SU-DHL-6 (cell line): ENCODE results near the gene BRD4.

Source experiments
- H2AFZ ChIP-seq: fragments of 200-600 bp; sonication (generic); 2 replicates; pipeline ENCODE4 v1.6.1; 2014; ENCODE audit warnings: low read depth, mild to moderate bottlenecking, moderate library complexity, mixed read lengths, antibody characterized with exemption, low read length; ENCODE audit not compliant: severe bottlenecking
- H3F3A ChIP-seq: fragments of 200-600 bp; shearing (Covaris generic); 2 replicates; pipeline ENCODE4 v1.6.0; 2016; ENCODE audit warnings: antibody characterized with exemption, mild to moderate bottlenecking; ENCODE audit not compliant: insufficient read depth
- H3K27ac ChIP-seq: fragments of 200-600 bp; sonication (generic); 2 replicates; pipeline ENCODE4 v1.5.1; 2016; ENCODE audit warnings: low read depth, mild to moderate bottlenecking, low read length, moderate library complexity, mixed read lengths
- H3K27me3 ChIP-seq: fragments of 200-600 bp; sonication (generic), shearing (Covaris generic); 2 replicates; pipeline ENCODE4 v1.6.0; 2014; ENCODE audit warnings: mild to moderate bottlenecking, low read length
- H3K36me3 ChIP-seq: fragments of 200-600 bp; sonication (generic); 2 replicates; pipeline ENCODE4 v1.6.1; 2014; ENCODE audit warnings: mild to moderate bottlenecking, low read length, mixed read lengths
- H3K4me2 ChIP-seq: fragments of 300-600, 200-600 bp; shearing (Covaris generic), sonication (generic); 2 replicates; pipeline ENCODE4 v1.6.0; 2014; ENCODE audit warnings: low read length, low read depth, mild to moderate bottlenecking; ENCODE audit not compliant: poor library complexity, severe bottlenecking
- H3K4me3 ChIP-seq: fragments of 200-600 bp; sonication (generic); 2 replicates; pipeline ENCODE4 v1.5.1; 2014; ENCODE audit warnings: antibody characterized with exemption, low read length, mild to moderate bottlenecking, mixed read lengths; ENCODE audit not compliant: insufficient read depth, poor library complexity, severe bottlenecking
- H3K79me2 ChIP-seq: fragments of 200-600 bp; sonication (generic); 2 replicates; pipeline ENCODE4 v1.6.1; 2014; ENCODE audit warnings: mild to moderate bottlenecking, low read length, moderate library complexity; ENCODE audit not compliant: insufficient read depth
- H3K9ac ChIP-seq: fragments of 200-600 bp; sonication (generic); 2 replicates; pipeline ENCODE4 v1.7.0; 2014; ENCODE audit warnings: mild to moderate bottlenecking, low read length
- H3K9me2 ChIP-seq: fragments of 200-600 bp; sonication (generic); replicated peaks from 2 replicates; pipeline ENCODE4 v1.6.1; 2014; ENCODE audit warnings: low read length; ENCODE audit not compliant: insufficient read depth
- H3K9me3 ChIP-seq: fragments of 200-600 bp; sonication (generic); 2 replicates; pipeline ENCODE4 v1.6.1; 2014; ENCODE audit warnings: low read length, mixed read lengths; ENCODE audit not compliant: insufficient read depth
- H4K20me1 ChIP-seq: fragments of 200-600 bp; sonication (generic); 2 replicates; pipeline ENCODE4 v1.6.1; 2014; ENCODE audit warnings: low read depth, mild to moderate bottlenecking, antibody characterized with exemption, low read length, moderate library complexity, mixed read lengths
- EZH2phosphoT487 ChIP-seq: fragments of 200-600 bp; sonication (generic), shearing (Covaris generic); conservative IDR thresholded peaks from 2 replicates; pipeline ENCODE4 v1.6.1; 2018; ENCODE audit warnings: mild to moderate bottlenecking, antibody characterized with exemption, low read length, moderate library complexity, mixed read lengths
- TF ChIP-seq, protein P1 (sequence below): fragments of 200-600 bp; sonication (generic); IDR thresholded peaks from one replicate; pipeline ENCODE4 v1.5.1; 2017; ENCODE audit warnings: antibody characterized with exemption, mild to moderate bottlenecking, low read length, moderate library complexity; ENCODE audit not compliant: insufficient read depth, poor library complexity, severe bottlenecking

BRD4 gene

DNA sequence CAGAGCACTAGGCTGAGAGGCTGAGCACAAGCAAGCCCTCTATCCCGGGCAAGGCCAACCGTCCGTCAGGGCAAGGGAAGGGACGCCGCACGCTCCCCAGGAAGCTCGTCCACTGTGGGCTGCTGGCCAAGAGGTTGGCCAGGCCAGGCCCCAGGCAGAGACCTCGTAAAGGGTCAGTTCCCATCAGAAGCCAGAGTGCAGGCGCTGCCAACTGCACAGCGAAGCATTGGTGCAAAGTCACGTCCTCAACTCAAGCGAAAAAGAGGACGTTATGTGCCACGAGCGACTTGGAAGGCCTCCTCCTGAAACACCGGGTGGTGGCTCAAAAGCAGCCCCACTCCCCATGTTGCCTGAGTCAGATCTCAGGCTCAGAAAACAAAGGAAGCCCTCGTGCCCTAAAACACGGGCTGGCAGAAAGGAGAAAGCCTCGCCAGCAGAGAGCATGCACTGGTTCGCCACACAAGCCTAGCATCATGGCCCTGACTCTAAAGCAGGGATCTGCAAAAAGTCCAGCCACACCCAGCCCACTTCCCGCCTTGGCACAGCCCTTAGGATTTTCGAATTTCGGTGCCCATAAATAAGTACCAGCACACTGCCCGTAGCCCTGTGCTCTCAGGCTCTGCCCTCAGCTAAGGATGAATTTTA, 42.6 kb upstream of the BRD4 start:
- H4K20me1 ChIP-seq: peaks cover 10% of the 10 kb centered on the region; the same call in 1 of the 2 replicates
- H2AFZ ChIP-seq: no peak overlapping the region
- H3K9me2 ChIP-seq: no peaks in the 10 kb centered on the region
- TF ChIP-seq, protein P1, sequence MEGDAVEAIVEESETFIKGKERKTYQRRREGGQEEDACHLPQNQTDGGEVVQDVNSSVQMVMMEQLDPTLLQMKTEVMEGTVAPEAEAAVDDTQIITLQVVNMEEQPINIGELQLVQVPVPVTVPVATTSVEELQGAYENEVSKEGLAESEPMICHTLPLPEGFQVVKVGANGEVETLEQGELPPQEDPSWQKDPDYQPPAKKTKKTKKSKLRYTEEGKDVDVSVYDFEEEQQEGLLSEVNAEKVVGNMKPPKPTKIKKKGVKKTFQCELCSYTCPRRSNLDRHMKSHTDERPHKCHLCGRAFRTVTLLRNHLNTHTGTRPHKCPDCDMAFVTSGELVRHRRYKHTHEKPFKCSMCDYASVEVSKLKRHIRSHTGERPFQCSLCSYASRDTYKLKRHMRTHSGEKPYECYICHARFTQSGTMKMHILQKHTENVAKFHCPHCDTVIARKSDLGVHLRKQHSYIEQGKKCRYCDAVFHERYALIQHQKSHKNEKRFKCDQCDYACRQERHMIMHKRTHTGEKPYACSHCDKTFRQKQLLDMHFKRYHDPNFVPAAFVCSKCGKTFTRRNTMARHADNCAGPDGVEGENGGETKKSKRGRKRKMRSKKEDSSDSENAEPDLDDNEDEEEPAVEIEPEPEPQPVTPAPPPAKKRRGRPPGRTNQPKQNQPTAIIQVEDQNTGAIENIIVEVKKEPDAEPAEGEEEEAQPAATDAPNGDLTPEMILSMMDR: no peak
- no peak for TF ChIP-seq EZH2phosphoT487
- H3K4me3 ChIP-seq: no peak overlapping the region
- no peaks in the 10 kb centered on the region for H3K27me3 ChIP-seq
- no peaks in the 10 kb centered on the region for H3F3A ChIP-seq
- H3K36me3 ChIP-seq: no peaks in the 10 kb centered on the region; the same call in 1 of the 2 replicates
- no peak overlapping the region for H3K27ac ChIP-seq
- H3K4me2 ChIP-seq: no peak overlapping the region
- no peaks in the 10 kb centered on the region for H3K9me3 ChIP-seq
- H3K79me2 ChIP-seq: peaks cover 83% of the 10 kb centered on the region
- no peak overlapping the region for H3K9ac ChIP-seq

DNA sequence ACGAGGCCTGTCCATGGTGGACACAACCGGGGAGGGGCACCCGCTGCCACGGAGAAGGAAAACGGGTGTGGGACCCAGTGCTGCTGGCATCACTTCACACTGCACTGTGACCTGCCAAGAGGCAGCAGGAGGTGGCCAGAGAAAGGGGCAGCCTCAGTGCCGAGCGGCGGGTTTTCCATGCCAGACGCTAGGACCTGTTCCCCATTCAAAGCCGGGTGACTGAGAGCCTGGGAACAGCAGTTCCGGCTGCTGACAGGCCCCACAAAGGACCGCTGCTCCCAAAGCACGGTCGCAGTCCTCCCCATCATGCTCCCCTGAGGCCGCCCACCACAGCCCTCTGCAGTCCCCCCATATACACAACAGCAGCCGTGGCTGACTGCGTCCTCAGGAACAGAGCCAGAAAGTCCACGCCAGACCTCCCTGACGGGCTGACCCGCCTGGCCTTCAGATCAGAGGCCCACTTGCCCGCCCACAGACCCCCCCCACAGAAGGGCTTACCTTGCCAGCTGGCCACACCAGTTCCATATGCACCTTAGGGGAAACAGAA, 41.8 kb upstream of the BRD4 start:
- Histone ChIP-seq H3K4me3 (no peak overlapping the region), H4K20me1 (peaks cover 10% of the 10 kb centered on the region; the same call in 1 of the 2 replicates), H3K27me3 (no peaks in the 10 kb centered on the region), H3K36me3 (no peaks in the 10 kb centered on the region; the same call in 1 of the 2 replicates), H3F3A (no peaks in the 10 kb centered on the region), H3K27ac (no peak overlapping the region), H2AFZ (no peak overlapping the region), H3K9ac (no peak overlapping the region), H3K9me2 (no peaks in the 10 kb centered on the region), H3K4me2 (no peak overlapping the region), H3K9me3 (no peaks in the 10 kb centered on the region), H3K79me2 (peaks cover 82% of the 10 kb centered on the region)
- no peak for TF ChIP-seq EZH2phosphoT487
- TF ChIP-seq, protein P1: no peak

DNA sequence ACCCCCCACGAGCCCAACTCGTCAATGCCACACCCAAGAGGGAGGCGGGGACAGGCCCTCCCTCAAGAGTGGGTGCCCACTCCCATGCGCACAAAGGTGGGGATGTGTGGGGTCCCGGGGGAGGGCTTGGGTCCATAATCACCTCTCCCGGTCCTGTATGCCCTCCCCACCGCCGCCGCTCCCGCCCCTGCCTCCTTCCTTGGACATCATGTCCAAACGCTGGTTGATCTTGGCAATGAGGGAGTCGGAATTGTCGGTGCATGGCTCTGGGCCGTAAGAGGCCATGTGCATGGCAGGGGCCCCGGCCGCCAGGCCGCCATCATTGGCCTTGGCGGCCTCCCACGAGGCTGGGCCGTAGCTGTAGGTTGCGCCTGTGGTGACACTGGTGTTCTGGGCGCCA, 41.3 kb upstream of the BRD4 start:
- H3K4me2 ChIP-seq: no peak overlapping the region
- H3K9ac ChIP-seq: no peak overlapping the region
- H3F3A ChIP-seq: no peaks in the 10 kb centered on the region
- H3K79me2 ChIP-seq: peaks cover 77% of the 10 kb centered on the region
- no peak overlapping the region for H2AFZ ChIP-seq
- H3K27me3 ChIP-seq: no peaks in the 10 kb centered on the region
- no peak overlapping the region for H3K27ac ChIP-seq
- TF ChIP-seq, protein P1: no peak
- TF ChIP-seq EZH2phosphoT487: no peak
- no peak overlapping the region for H3K4me3 ChIP-seq
- H4K20me1 ChIP-seq: peaks cover 10% of the 10 kb centered on the region; the same call in 1 of the 2 replicates
- no peaks in the 10 kb centered on the region; the same call in 1 of the 2 replicates for H3K36me3 ChIP-seq
- no peaks in the 10 kb centered on the region for H3K9me2 ChIP-seq
- no peaks in the 10 kb centered on the region for H3K9me3 ChIP-seq
